HCT116 (cell line): ENCODE data around the gene TARBP2.

Experiments
- CBX3 ChIP-seq: IDR thresholded peaks from 2 replicates; pipeline ENCODE4 v1.6.1; 2012; ENCODE audit warnings: low read depth
- CEBPB ChIP-seq: IDR thresholded peaks from 2 replicates; pipeline ENCODE4 v1.6.1; 2012; ENCODE audit warnings: low read depth
- EZH2 ChIP-seq: fragments of 200-600 bp; sonication (generic); IDR thresholded peaks from 2 replicates; pipeline ENCODE4 v1.6.1; 2017; ENCODE audit warnings: antibody characterized with exemption, mixed run types
- EZH2phosphoT487 ChIP-seq: fragments of 200-600 bp; IDR thresholded peaks from 2 replicates; pipeline ENCODE4 v1.6.1; 2018; ENCODE audit warnings: antibody characterized with exemption, borderline replicate concordance
- POLR2A ChIP-seq: IDR thresholded peaks from 2 replicates; pipeline ENCODE4 v1.7.0; 2011; ENCODE audit warnings: borderline replicate concordance; ENCODE audit not compliant: insufficient read depth, insufficient read length; ENCODE audit errors: extremely low read depth
- POLR2AphosphoS5 ChIP-seq: IDR thresholded peaks from 2 replicates; pipeline ENCODE4 v1.6.1; 2011; ENCODE audit warnings: mild to moderate bottlenecking, low read depth, low read length, moderate library complexity
- REST ChIP-seq: IDR thresholded peaks from 2 replicates; pipeline ENCODE4 v1.6.1; 2012; ENCODE audit warnings: low read depth
- TCF7L2 ChIP-seq: IDR thresholded peaks from 2 replicates; pipeline ENCODE4 v1.7.0; 2011; ENCODE audit warnings: borderline replicate concordance, inconsistent platforms; ENCODE audit not compliant: insufficient read depth, insufficient read length; ENCODE audit errors: extremely low read depth
- YY1 ChIP-seq: IDR thresholded peaks from 2 replicates; pipeline ENCODE4 v1.6.1; 2011; ENCODE audit warnings: low read length, low read depth, moderate library complexity, mild to moderate bottlenecking; ENCODE audit not compliant: insufficient replicate concordance; ENCODE audit errors: extremely low read depth
- ZNF274 ChIP-seq: fragments of 200-500 bp; sonication (Bioruptor generic); IDR thresholded peaks from 2 replicates; pipeline ENCODE4 v1.6.1; 2014; ENCODE audit warnings: mild to moderate bottlenecking, low read depth, low read length, inconsistent platforms
- TF ChIP-seq, protein P1 (sequence below), 3 experiments: fragments of 200-600 bp in 1 of 3; sonication (generic) in 1 of 3; IDR thresholded peaks in 2 of 3; conservative IDR thresholded peaks in 1 of 3; 2 replicates each; pipeline ENCODE4 v1.5.1; 2012 to 2017; ENCODE audit warnings: low read depth in 2 of 3, low read length in 2 of 3, antibody characterized with exemption in 1 of 3, borderline replicate concordance in 1 of 3, control low read depth in 1 of 3, mild to moderate bottlenecking in 1 of 3, mixed read lengths in 1 of 3, mixed run types in 1 of 3, moderate library complexity in 1 of 3; ENCODE audit not compliant: insufficient read depth in 1 of 3

DNA sequence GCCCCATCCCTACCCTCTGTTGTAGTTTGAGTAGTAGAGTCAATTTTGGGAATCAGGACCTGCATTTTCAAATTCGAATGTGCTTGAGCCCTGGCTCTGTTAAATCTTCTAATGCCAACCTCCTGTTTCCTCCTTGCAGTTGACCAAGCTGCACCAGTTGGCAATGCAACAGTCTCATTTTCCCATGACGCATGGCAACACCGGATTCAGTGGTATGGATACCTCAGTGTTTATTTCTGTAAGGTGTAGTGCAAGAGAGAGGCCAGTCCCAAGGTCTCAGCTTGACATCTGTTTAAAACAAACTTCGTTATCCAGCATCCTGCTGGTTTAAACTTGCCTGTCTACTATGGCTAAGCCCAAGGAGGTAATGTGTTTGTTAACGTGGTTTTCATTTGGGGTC, 34.0 kb upstream of the TARBP2 start:
- TF ChIP-seq REST (no peak), YY1 (no peak), EZH2phosphoT487 (no peak), EZH2 (no peak), CBX3 (no peak), POLR2A (no peak), ZNF274 (no peak), POLR2AphosphoS5 (no peak), CEBPB (no peak), TCF7L2 (no peak)
- TF ChIP-seq, protein P1, sequence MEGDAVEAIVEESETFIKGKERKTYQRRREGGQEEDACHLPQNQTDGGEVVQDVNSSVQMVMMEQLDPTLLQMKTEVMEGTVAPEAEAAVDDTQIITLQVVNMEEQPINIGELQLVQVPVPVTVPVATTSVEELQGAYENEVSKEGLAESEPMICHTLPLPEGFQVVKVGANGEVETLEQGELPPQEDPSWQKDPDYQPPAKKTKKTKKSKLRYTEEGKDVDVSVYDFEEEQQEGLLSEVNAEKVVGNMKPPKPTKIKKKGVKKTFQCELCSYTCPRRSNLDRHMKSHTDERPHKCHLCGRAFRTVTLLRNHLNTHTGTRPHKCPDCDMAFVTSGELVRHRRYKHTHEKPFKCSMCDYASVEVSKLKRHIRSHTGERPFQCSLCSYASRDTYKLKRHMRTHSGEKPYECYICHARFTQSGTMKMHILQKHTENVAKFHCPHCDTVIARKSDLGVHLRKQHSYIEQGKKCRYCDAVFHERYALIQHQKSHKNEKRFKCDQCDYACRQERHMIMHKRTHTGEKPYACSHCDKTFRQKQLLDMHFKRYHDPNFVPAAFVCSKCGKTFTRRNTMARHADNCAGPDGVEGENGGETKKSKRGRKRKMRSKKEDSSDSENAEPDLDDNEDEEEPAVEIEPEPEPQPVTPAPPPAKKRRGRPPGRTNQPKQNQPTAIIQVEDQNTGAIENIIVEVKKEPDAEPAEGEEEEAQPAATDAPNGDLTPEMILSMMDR (IDR thresholded peaks at IDR 0.05 in 2 of 3, conservative IDR thresholded peaks at IDR 0.05 in 1 of 3; ENCODE audit: borderline replicate concordance in 1 of 3, insufficient read depth in 1 of 3, low read depth in 2 of 3, low read length in 2 of 3) = no peak
